ENCODE data around the gene SULT1C3. TPM values are rescaled to one million over a fixed set of nuclear protein-coding genes. Genes with fewer than 3 reads are reported as not detected.
A peak's percentile ranks its signal among the peaks of the same experiment; 100 is the strongest.

SULT1C3 gene
- polyA plus RNA-seq (2013, experiment 1 of 2; ENCODE audit: insufficient read length), result not detected
- not detected for polyA plus RNA-seq (2013, experiment 2 of 2; ENCODE audit: insufficient read length)

DNA sequence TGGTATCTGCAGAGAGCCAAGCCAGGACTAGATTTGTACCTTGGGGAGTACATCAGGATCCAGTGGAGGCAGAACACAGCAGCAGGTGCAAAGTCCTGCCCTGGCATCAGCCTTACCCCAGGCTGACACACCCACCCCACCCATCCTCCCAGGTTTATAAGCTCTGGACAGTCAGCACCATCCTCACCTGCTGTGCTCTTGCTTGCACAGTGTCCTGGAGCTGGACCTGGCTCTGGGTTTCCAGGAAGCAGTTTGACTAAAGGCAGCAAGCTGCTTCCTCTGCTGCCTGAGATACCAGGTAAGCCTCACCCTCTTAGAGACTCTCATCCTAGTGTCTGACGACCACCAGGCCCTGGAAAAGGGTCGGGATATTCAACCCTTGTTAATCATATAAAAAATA lies at the start of gene SULT1C3:
TSS of gene SULT1C3 (plus strand) at position 183 of the 400 bp plus-strand sequence. CDS start 7,227 bp downstream, outside the sequence.
- DNase-seq, result no peak

DNA sequence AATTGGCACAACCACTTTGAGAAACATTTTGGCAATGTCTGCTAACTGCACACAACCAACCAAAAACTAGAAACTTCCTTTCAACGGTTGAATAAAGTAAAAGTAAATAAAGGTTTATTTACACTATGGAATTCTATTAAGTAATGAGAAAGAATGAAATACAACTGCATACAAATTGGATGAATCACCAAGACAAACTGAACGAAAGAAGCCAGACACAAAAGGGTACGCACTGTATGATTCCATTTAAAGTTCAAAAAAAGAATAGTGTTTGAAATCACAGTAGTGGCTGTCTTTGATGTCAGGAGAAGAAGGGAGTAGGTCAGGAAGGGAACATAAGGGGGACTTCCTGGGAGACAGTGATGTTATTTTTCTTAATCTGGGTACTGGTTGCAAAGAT lies 46.5 kb upstream of the SULT1C3 start:
- peak; percentile 13 for DNase-seq

DNA sequence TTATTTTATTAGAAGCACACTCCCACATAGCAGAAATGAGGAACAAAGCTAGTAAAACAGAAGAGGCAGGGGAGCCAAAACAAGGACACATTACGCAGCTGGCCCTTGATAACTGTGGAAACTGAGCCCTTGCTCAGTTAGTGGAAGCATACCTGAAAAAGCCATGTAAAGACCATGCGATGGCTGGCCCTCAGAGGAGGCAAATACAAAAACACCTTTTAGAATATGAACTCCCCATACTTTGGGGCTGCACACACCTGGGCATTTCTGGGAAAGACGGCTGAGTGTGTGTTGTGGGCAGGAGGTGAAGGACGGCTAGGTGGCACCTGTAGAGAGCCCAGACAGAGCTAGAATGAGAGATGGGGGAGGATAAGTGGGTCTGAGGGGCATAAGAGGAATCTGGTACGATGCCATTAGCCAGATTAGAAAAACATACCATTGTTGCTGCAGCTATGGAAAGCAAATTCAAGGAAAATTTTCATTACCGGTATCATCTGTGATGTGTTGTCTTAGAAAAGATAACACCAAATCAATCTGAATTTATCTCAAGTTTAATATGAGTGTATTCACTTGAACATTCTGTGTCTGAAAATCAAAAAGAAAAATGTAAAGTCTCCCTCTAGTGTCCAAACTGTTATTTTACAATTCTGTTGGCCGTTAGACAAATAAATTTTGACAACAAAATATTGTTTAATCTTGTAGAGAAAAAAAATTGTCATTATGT lies 45.2 kb upstream of the SULT1C3 start:
- peak; percentile 14 for DNase-seq

DNA sequence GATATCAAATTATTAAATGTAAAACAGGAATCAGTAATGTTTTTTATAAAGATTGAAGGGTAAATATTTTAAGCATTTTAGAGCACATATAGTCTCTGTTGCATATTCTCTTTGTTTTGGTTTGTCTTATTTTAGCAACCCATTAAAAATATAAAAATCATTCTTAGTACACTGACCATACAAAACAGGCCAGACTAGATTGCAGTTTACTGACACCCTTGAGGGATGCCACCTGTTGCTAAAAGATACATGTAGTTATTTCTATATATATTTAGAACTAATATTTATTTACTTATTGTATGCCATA lies 44.7 kb upstream of the SULT1C3 start:
- DNase-seq, result no peak

GRCh38 chr2:108199726-108200125 lies 40.0 kb upstream of the SULT1C3 start:
- peak; percentile 40 for DNase-seq

GRCh38 chr2:108200569-108200968 lies 39.2 kb upstream of the SULT1C3 start:
- no peak for DNase-seq

- no peak for DNase-seq
Observed at GRCh38 chr2:108212671-108213070, 27.1 kb upstream of the SULT1C3 start.

- DNase-seq, result peak; percentile 22
Observed at GRCh38 chr2:108215794-108216211, 24.0 kb upstream of the SULT1C3 start.

DNA sequence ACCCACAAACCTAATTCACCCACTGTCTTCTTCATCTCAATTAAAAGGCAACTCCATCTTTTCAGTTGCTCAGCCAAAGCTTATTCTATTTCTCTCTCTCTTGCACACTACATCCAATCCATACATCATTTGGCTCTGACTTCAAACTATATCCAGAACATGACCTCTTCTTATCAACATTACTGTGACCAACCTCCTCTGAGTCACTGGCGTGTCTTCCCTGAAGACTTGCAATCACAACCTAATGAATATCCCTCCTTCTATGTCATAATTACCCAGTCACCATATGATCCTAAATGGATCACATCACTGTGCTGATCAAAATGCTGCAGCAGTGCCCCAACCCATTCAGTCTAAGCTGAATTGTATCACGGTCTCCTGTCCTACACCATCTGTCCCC lies 22.6 kb upstream of the SULT1C3 start:
- DNase-seq, result peak; percentile 6

DNA sequence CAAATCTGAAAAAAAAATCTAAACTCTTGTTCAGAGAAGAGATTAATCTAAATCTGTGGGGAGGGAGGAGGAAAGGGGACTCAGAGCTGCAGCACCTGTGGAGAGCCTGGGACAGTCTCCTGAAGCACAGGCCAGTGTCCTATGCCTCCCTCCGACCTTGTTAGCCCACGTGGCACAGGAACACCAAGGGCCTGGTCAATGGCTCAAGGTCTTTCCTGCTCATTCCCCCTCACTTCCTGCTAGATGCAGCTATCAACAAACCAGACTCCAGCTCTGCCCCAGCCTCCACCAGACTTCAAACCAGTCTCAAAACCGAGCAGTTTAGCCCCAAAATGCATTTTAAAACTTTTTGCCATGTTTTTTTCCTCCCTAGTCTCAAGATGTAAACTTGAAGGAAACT lies 20.1 kb upstream of the SULT1C3 start:
- DNase-seq, result no peak

GRCh38 chr2:108220191-108220590 lies 19.6 kb upstream of the SULT1C3 start:
- DNase-seq, result no peak

- DNase-seq, result no peak
Observed at GRCh38 chr2:108220942-108221541, 18.7 kb upstream of the SULT1C3 start.

DNA sequence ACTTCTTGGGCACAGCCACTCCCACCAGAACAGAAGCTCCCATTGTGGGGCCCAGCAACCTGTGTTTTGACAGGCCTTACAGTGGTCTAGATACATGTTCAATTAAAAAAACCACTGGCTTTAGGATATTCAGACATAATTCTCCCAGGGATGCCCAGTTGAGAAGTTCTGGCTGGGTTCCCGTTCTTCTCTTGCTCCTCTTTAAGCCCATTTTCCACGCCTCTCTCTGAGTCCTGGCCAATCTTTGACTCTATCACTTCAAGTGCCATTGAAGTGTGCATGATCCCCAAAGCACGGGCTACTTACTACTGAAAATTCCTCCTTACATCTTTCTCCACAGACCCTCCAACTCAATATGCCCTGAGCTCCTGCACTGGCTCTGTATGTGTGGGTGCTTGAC lies 17.5 kb upstream of the SULT1C3 start:
- no peak for DNase-seq

GRCh38 chr2:108223573-108223972 lies 16.2 kb upstream of the SULT1C3 start:
- DNase-seq, result no peak

- no peak for DNase-seq
Observed at GRCh38 chr2:108224022-108224421, 15.7 kb upstream of the SULT1C3 start.

GRCh38 chr2:108226564-108226963 lies 13.2 kb upstream of the SULT1C3 start:
- DNase-seq, result no peak

DNA sequence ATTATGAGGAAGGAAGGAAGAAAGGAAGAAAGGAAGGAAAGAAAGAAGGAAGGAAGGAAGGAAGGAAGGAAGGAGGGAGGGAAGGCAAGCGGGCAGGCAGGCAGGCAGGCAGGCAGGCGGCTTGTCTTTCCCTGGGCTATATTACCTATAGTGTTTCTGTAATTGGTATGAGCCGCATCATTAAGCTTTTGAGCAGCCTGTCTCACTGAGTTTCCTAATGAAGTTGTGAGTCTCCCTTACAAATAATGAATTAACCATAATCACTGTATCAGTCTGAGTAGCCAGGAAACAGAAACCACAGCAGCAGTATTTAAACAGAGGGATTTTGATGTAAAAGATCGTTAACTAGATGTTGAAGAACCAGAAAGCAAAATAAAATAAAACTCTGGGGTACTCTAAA lies 11.8 kb upstream of the SULT1C3 start:
- no peak for DNase-seq

GRCh38 chr2:108228537-108228936 lies 11.2 kb upstream of the SULT1C3 start:
- DNase-seq, result no peak

DNA sequence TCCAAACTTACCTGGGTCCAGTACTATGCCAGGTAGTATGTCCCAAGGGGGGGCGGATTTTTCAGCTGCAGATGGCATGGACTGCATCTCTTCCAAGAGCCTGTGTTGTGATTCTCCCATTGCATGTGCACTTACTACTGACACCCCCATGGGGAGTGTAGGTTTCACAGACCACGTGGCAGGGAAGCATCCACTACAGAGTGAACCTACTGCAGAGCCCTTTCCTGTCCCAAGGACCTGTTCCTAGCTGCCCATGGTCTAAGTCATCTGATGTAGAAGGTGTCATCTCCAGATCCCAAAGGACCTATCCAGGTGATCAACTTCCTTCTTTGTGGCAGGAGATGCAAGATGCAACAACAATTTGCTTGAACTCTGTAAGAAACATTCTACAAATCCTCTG lies 9.9 kb upstream of the SULT1C3 start:
- no peak for DNase-seq

- no peak for DNase-seq
Observed at GRCh38 chr2:108235577-108235976, 4.2 kb upstream of the SULT1C3 start.

- no peak for DNase-seq
Observed at GRCh38 chr2:108236676-108237335, 3.0 kb upstream of the SULT1C3 start.

DNA sequence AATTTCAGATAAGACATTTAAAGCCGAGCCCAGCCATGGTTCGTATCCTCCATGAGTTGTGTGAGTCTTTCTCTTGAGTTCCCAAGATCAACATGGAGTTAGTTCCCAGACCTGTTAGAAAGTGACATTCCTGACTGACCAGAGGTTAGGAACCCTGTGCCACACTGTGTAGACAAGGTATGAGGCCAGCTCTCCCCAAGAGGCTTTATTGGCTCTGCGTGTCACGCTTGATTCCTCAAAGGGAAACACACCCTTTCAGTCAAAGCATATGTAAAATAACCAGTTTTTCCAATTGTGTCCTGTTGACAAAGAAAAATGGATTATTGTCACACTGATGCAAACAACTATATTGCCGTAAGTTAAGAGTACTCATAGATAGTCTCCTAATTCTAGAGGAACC lies 1.2 kb downstream of the SULT1C3 start:
- DNase-seq, result no peak

DNA sequence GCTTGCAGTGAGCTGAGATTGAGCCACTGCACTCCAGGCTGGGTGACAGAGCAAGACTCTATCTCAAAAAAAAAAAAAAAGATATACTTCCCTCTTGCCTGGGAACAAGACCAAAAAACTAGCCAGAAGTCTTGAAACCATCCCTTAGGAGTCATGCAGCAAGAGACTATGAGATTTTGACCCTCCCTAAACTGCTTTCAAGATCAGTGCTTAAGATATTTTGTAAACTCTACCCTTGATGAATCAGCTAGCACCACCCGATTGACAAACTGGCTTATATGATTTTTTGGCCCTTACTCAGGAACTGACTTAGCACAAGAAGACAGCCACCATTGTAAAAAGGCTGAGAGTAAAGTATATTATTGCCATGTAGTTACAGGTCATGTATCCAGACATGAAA lies 3.8 kb downstream of the SULT1C3 start:
- DNase-seq, result no peak

All from fibroblast of skin of back (primary cell).